GM13976 (cell line): Measurements from ENCODE around the gene RTEL1.

Experiments
- DNase-seq: peaks from one replicate; pipeline ENCODE4 v3.0.0; 2012; ENCODE audit warnings: low spot score
- in situ Hi-C: fragments of 300-500 bp; cut with MboI; formaldehyde crosslinking; loops from one replicate; pipeline ENCODE4 v1.12.0; 2022; ENCODE audit warnings: low sequenced_read_pairs, mixed read lengths, inconsistent platforms; ENCODE audit not compliant: unreplicated experiment
- TF ChIP-seq, protein P1 (sequence below): IDR thresholded peaks from 2 replicates; pipeline ENCODE4 v1.5.1; 2012; ENCODE audit warnings: borderline replicate concordance, mild to moderate bottlenecking; ENCODE audit not compliant: insufficient read depth; ENCODE audit errors: extremely low read depth, missing control alignments, control extremely low read depth

Gene RTEL1

DNA sequence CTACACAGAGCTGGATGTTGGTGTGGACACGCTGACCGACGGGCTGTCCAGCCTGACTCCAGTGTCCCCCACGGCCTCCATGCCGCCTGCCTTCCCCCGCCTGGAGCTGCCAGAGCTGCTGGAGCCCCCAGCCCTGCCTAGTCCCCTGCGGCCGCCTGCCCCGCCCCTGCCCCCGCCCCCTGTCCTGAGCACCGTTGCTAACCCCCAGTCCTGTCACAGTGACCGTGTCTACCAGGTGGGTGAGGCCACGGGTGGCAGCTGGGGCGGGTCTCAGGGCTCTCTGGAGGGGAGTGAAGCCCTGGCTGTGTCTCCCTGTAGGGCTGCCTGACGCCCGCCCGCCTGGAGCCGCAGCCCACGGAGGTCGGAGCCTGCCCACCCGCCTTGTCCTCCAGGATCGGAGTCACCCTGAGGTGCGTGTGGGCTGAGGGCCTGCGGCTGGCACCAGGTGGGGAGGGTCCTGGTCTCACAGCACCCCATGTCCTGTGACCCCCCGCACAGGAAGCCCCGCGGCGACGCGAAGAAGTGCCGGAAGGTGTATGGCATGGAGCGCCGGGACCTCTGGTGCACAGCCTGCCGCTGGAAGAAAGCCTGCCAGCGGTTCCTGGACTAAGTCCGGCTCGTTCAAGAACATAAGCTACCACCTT lies 84.4 kb downstream of the RTEL1 start:
- in situ Hi-C loops = no loop called here
- TF ChIP-seq, protein P1, sequence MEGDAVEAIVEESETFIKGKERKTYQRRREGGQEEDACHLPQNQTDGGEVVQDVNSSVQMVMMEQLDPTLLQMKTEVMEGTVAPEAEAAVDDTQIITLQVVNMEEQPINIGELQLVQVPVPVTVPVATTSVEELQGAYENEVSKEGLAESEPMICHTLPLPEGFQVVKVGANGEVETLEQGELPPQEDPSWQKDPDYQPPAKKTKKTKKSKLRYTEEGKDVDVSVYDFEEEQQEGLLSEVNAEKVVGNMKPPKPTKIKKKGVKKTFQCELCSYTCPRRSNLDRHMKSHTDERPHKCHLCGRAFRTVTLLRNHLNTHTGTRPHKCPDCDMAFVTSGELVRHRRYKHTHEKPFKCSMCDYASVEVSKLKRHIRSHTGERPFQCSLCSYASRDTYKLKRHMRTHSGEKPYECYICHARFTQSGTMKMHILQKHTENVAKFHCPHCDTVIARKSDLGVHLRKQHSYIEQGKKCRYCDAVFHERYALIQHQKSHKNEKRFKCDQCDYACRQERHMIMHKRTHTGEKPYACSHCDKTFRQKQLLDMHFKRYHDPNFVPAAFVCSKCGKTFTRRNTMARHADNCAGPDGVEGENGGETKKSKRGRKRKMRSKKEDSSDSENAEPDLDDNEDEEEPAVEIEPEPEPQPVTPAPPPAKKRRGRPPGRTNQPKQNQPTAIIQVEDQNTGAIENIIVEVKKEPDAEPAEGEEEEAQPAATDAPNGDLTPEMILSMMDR = no peak
- peak; percentile 23 for DNase-seq

DNA sequence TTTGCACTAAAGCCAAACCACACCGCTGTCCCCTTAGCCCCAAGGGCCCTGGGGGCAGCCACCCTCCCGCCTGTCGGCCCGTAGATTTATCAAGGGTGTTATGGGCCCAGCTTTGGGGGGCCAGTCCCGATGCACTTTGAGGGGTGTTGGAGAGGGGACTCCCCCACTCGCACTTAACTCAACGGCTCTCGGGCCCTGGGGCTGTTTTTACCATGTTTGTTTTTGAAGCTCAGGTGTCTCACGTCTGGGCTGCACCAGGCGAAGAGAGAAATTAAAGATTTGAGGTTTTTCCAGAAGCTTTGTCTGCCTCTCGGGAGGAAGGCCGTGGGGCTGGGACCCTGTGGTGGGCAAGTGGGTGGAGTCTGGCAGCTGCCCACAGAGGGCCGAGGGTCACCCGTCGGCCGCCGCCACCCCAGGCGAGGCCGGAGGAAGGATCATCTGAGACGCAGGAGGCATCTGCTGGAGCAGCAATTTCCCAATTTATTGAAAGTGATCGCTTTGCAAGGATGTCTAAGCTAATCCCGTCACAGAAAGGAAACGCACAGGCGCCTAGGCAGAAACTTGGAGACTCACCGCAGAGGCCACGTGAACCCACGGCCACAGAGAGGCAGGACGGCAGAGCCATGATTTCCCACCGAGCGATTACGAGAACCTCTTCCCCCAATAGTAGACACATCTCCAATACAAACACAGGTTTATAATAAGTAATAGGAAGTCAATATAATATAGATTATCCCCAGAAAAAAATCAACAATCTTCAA lies 85.3 kb downstream of the RTEL1 start:
- DNase-seq = no peak
- in situ Hi-C loops = no loop called here
- TF ChIP-seq, protein P1 = no peak

DNA sequence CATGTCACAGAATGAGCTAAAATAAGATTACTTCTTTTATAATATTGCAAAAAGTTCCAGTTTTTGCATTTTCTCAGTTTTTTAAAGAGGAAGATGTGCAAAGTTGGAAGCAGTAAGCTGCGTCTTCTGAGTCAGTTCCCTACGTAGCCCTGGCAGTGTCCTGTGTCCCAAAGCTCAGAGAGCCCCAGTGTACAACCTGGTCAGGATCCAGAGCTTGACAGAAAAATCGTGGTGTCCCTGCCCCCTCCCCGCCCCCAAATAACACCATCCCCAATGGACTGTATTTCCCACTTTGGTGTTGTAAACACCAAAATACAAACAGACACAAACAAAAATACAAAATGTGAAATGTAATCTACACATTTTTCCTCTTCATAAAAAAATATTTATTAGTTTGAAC lies 86.0 kb downstream of the RTEL1 start:
- in situ Hi-C loops = no loop called here
- no peak for DNase-seq
- TF ChIP-seq, protein P1 = no peak

DNA sequence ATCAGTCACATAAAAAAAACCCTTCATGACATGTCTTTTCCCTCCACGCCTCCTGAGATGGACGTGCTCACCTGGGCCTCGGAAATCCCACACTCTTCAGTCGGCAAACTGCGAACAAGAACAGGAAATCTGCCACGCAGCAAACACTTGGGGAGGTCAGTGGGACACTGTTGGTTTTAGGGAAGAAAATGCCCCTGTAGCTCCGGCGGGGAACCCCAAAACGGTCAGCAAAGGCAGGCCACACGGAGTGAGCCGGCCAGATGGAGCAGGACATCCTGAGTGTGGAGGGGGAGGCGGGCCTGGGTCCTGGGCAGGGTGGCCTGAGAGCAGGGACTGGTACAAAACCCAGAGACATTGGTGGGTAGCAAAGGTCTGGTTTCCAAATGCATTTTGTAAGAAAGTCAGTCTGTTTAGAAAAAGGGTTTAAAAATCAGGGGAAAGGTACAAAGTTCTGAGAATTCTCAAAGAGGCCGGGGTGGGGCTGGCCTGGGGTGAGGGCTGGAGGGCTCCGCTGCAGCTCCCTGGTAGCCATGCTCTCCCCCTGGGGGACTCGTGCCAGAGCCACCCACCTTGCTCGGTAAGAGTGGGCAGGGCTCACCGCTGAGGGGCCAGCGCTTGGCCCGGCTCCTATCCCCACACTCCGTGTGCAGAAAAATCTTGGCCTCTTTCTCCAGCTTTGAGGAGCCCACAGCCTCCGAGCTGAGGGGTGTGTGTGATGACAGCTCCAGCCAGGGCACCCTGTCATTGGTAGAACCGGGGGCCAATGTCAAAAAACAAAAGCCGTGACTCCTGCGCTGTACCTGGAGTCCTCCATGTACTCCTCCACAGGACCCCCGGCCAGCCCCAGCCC lies 86.7 kb downstream of the RTEL1 start:
- DNase-seq = peak; percentile 24
- in situ Hi-C loops = no loop called here
- TF ChIP-seq, protein P1 = no peak

DNA sequence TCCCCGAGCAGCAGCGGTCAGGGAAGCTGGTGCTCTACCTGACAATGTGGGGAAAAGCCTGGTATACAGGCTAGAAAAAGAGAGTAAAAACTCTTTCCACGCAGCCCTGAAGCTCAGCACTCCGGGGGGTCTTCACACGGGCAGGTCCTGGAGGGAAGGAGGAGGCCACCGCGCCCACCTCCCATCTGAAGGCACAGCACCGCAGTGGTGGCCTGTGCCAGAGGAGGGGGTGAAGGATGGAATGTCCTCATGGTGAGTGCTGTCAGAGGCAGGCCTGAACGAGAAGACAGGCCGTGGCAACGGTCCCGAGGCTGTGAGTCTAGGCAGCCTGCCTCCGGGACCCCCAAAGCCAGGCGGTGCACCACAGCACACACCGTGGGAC lies 87.3 kb downstream of the RTEL1 start:
- in situ Hi-C loops = no loop called here
- TF ChIP-seq, protein P1 = no peak
- peak; percentile 27 for DNase-seq
